Uterus (tissue), 2 donors: ENCODE results near the gene RNF157.

Source experiments
- POLR2A ChIP-seq, 2 donors: fragments of 450-650 bp; IDR thresholded peaks; one replicate each; pipeline ENCODE4 v1.6.1; 2016; ENCODE audit warnings: antibody characterized with exemption in 2 of 2, mild to moderate bottlenecking in 1 of 2, moderate library complexity in 1 of 2
- TF ChIP-seq, protein P1 (sequence below), 4 experiments: fragments of 200-600 bp in 2 of 4; fragments of 450-650 bp in 2 of 4; sonication (generic) in 2 of 4; IDR thresholded peaks; one replicate each; pipeline ENCODE4 v1.5.1; 2016 to 2019; ENCODE audit warnings: antibody characterized with exemption in 4 of 4, mild to moderate bottlenecking in 2 of 4, moderate library complexity in 1 of 4

DNA sequence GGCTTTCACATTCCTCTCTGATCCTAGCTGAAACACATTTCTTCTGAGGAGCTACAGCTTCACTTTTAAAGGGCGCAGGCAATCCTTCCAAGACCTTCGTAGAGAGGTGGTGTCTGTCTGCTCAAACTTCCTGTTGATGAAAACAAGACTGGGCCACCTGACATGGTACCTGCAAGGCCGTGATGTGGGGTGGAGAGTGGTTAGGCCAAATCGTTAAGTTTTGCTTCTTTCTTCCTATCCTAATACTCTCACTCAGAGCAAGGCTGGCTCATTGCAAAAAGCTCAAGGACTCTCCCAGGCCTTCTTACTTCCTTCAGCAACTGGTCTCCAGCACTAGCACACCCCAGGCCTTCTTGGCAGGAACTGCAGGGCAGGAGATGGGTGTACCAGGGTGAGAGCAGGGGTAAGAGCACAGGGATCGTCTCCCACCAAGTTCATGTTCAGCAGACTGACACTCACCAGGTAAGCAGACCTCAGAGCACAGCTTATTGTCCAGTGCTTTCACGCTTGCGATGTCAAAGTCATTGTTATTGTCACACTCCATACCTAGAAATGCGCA lies 88.3 kb downstream of the RNF157 start:
- TF ChIP-seq, protein P1, sequence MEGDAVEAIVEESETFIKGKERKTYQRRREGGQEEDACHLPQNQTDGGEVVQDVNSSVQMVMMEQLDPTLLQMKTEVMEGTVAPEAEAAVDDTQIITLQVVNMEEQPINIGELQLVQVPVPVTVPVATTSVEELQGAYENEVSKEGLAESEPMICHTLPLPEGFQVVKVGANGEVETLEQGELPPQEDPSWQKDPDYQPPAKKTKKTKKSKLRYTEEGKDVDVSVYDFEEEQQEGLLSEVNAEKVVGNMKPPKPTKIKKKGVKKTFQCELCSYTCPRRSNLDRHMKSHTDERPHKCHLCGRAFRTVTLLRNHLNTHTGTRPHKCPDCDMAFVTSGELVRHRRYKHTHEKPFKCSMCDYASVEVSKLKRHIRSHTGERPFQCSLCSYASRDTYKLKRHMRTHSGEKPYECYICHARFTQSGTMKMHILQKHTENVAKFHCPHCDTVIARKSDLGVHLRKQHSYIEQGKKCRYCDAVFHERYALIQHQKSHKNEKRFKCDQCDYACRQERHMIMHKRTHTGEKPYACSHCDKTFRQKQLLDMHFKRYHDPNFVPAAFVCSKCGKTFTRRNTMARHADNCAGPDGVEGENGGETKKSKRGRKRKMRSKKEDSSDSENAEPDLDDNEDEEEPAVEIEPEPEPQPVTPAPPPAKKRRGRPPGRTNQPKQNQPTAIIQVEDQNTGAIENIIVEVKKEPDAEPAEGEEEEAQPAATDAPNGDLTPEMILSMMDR (IDR thresholded peaks at IDR 0.05), result no peak
- no peak for TF ChIP-seq POLR2A (IDR thresholded peaks at IDR 0.05)
